Body of pancreas (tissue), 4 donors: ENCODE data around the gene NKAPD1. TPM values are rescaled to one million over a fixed set of nuclear protein-coding genes. Genes with fewer than 3 reads are reported as not detected.
A peak's percentile ranks its signal among the peaks of the same experiment; 100 is the strongest.
"Not testable (repeated sequence)": the region's sequence is repeated elsewhere in the genome, so short reads cannot be mapped to it uniquely, and the experiment has no call there.

Experiments used
- ATAC-seq: fragments of 150-250 bp; one replicate; pipeline ENCODE4 v1.9.1; 2016
- DNase-seq, 4 donors: peaks; one replicate each; pipeline ENCODE4 v3.0.0-alpha.2; 2019
- H3K27ac ChIP-seq, 4 donors: fragments of 200-600 bp; sonication (generic); 1 replicate in 3 of 4; 2 replicates in 1 of 4; pipeline versions ENCODE4 v1.5.1 to v1.6.1; 2016 to 2019; ENCODE audit warnings: mild to moderate bottlenecking in 1 of 4, mixed read lengths in 1 of 4, moderate library complexity in 1 of 4
- H3K27me3 ChIP-seq, 2 donors: fragments of 200-600 bp; sonication (generic); one replicate each; pipeline ENCODE4 v1.6.0; 2016; ENCODE audit warnings: mild to moderate bottlenecking in 1 of 2
- H3K36me3 ChIP-seq, 2 donors: fragments of 200-600 bp; sonication (generic); replicated peaks in 1 of 2; 2 replicates each; pipeline ENCODE4 v1.5.1; 2016; ENCODE audit warnings: low read depth in 2 of 2; ENCODE audit not compliant: insufficient read depth in 1 of 2
- H3K4me1 ChIP-seq: fragments of 200-600 bp; sonication (generic); one replicate; pipeline ENCODE4 v1.6.0; 2016
- H3K4me3 ChIP-seq, 2 donors: fragments of 200-600 bp; sonication (generic); 1 replicate in 1 of 2; 2 replicates in 1 of 2; pipeline ENCODE4 v1.5.1; 2016 to 2019
- H3K9me3 ChIP-seq, 3 donors: fragments of 200-600 bp; sonication (generic); 1 replicate in 2 of 3; 2 replicates in 1 of 3; pipeline ENCODE4 v1.5.1; 2016
- CTCF ChIP-seq, 7 experiments: fragments of 450-650 bp in 4 of 7; fragments of 200-600 bp in 3 of 7; sonication (generic) in 3 of 7; IDR thresholded peaks; one replicate each; pipeline ENCODE4 v1.5.1; 2016 to 2019; ENCODE audit warnings: antibody characterized with exemption in 7 of 7
- POLR2A ChIP-seq, 3 donors: fragments of 450-650 bp; IDR thresholded peaks; one replicate each; pipeline ENCODE4 v1.6.1; 2016; ENCODE audit warnings: antibody characterized with exemption in 3 of 3, mild to moderate bottlenecking in 2 of 3
- WGBS, 2 donors: methylation state at CpG; one replicate each; pipeline ENCODE4 v1.1.5; 2017; 5-methylcytosine and 5-hydroxymethylcytosine counted together
- intact Hi-C: fragments of 100-400 bp; cut with DNase I; formaldehyde crosslinking; loops from one replicate; pipeline ENCODE4 v1.15.1; 2023
- total RNA-seq, 2 donors: library from RNA; depleted of rRNA; stranded (reverse); fragments of >200 nt; gene quantifications; one replicate each; pipeline ENCODE4 v1.1.0, GENCODE V29; 2016

NKAPD1 gene
- total RNA-seq, 2 donors from 2014 or later = 8.3 to 10.5 TPM

DNA sequence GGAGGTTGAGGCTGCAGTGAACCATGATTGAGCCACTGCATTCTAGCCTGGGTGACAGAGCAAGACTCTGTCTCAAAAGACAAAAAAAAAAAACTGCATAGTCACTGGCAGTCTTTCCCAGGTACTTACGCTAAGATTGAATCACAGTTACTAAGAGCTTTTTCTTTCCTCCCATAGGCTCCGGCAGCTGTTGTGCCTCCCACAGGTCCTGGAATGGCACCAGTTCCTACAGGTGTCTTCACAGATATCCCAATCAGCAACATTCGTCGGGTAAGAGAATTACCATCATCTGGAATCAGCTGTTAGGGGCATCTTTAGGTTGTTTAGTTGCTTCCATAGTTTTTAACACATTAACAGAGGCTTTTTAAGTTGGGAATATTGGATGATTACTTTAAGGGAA is 29.1 kb upstream of the NKAPD1 start:
- no peak overlapping the region for H3K4me3 ChIP-seq
- ATAC-seq (peak; percentile 75), DNase-seq (peak; percentile 54 to 75 (median 62))
- H3K9me3 ChIP-seq = no peaks in the 10 kb centered on the region
- 49 to 57% methylated on average over 4 of the region's 4 CpGs for WGBS, 2 donors
- H3K36me3 ChIP-seq = peaks cover 0 to 5% of the 10 kb centered on the region in 2 donors
- intact Hi-C loops = no loop called here
- H3K4me1 ChIP-seq = peaks cover 3% of the 10 kb centered on the region
- TF ChIP-seq POLR2A (IDR thresholded peaks at IDR 0.05) (no peak), CTCF (IDR thresholded peaks at IDR 0.05) (no peak)
- peak overlapping the region in 2 of 4 donors; percentile 44 to 46 for H3K27ac ChIP-seq
- no peaks in the 10 kb centered on the region for H3K27me3 ChIP-seq

- H3K4me3 ChIP-seq, H3K27ac ChIP-seq, H3K36me3 ChIP-seq, DNase-seq, H3K4me1 ChIP-seq, H3K27me3 ChIP-seq, intact Hi-C loops, ATAC-seq, H3K9me3 ChIP-seq: not testable (repeated sequence)
- 98 to 100% methylated on average over 2 of the region's 2 CpGs for WGBS, 2 donors
Measured at GRCh38 chr11:112046647-112047046, 27.5 kb upstream of the NKAPD1 start.

- H3K27me3 ChIP-seq, H3K9me3 ChIP-seq, intact Hi-C loops, H3K27ac ChIP-seq, H3K4me1 ChIP-seq, DNase-seq, H3K4me3 ChIP-seq, ATAC-seq: not testable (repeated sequence)
- peaks cover 0 to 12% of the 10 kb centered on the region in 2 donors for H3K36me3 ChIP-seq
- WGBS, 2 donors = 93 to 96% methylated on average over 3 of the region's 3 CpGs
Measured at GRCh38 chr11:112048256-112048655, 25.8 kb upstream of the NKAPD1 start.

GRCh38 chr11:112049777-112050176 is 24.3 kb upstream of the NKAPD1 start:
- Histone ChIP-seq H3K4me3 (no peak overlapping the region), H3K27me3 (no peaks in the 10 kb centered on the region), H3K4me1 (peaks cover under 1% of the 10 kb centered on the region), H3K36me3 (peaks cover 0 to 15% of the 10 kb centered on the region in 2 donors), H3K27ac (no peak overlapping the region), H3K9me3 (no peaks in the 10 kb centered on the region)
- intact Hi-C loops = no loop called here
- WGBS, 2 donors = 48% methylated on average over 2 of the region's 2 CpGs
- no peak for ATAC-seq
- no peak for TF ChIP-seq CTCF (IDR thresholded peaks at IDR 0.05)
- no peak for DNase-seq

DNA sequence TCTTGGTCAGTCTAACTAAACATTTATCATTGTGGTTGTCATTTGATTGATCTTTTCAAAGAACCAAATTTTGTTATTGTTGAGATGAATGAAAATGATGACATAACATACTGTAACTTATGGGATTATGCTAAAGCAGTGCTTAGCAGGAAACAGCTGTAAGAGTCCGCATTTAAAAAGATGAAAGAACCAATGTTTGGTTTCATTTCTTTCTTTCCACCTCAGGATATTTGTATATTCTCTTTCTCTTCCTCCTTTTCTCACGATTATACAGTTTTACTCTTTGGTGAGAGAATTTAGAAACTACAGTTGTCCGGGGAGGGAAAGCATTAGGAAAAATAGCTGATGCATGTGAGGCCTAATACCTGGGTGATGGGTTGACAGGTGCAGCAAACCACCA is 23.4 kb upstream of the NKAPD1 start:
- DNase-seq (no peak), ATAC-seq (no peak)
- no peak overlapping the region for H3K27ac ChIP-seq
- TF ChIP-seq POLR2A (IDR thresholded peaks at IDR 0.05) (no peak), CTCF (IDR thresholded peaks at IDR 0.05) (no peak)
- H3K4me1 ChIP-seq = no peaks in the 10 kb centered on the region
- H3K9me3 ChIP-seq = no peaks in the 10 kb centered on the region
- intact Hi-C loops = no loop called here
- H3K27me3 ChIP-seq = no peaks in the 10 kb centered on the region
- 77 to 86% methylated on average over 3 of the region's 3 CpGs for WGBS, 2 donors
- no peak overlapping the region for H3K4me3 ChIP-seq
- peaks cover 0 to 14% of the 10 kb centered on the region in 2 donors for H3K36me3 ChIP-seq

DNA sequence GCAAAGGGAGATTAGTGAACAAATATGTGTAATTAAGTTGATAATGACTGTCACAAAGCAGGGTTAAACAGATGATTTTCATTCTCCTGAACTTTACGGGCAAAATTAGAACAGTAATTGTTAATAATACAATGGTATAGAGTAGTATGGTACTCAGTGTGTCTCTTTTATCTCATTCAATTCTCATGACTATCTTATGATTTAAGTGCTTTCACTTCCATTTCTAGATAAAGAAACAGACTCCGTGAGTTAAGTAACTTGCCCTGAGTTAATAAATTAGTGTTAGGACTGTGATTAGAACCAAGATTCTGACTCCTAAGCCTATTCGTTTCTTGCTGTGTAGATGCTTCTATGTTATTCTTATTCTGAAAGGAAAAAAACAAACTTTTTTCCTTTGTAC is 22.3 kb upstream of the NKAPD1 start:
- intact Hi-C loops = no loop called here
- H3K9me3 ChIP-seq = no peaks in the 10 kb centered on the region
- no peak overlapping the region for H3K27ac ChIP-seq
- TF ChIP-seq POLR2A (IDR thresholded peaks at IDR 0.05) (no peak), CTCF (IDR thresholded peaks at IDR 0.05) (no peak)
- H3K27me3 ChIP-seq = no peaks in the 10 kb centered on the region
- no peak for DNase-seq
- no peaks in the 10 kb centered on the region for H3K4me1 ChIP-seq
- no peak overlapping the region for H3K4me3 ChIP-seq
- no peak for ATAC-seq
- peaks cover 0 to 14% of the 10 kb centered on the region in 2 donors for H3K36me3 ChIP-seq
- 84 to 85% methylated on average over 3 of the region's 3 CpGs for WGBS, 2 donors
